ENCODE measurements around the gene GLRX5. TPM values are rescaled to one million over a fixed set of nuclear protein-coding genes. Genes with fewer than 3 reads are reported as not detected.

Gene GLRX5
- total RNA-seq, 1 experiment from 2014 or later, result 60.1 TPM

DNA sequence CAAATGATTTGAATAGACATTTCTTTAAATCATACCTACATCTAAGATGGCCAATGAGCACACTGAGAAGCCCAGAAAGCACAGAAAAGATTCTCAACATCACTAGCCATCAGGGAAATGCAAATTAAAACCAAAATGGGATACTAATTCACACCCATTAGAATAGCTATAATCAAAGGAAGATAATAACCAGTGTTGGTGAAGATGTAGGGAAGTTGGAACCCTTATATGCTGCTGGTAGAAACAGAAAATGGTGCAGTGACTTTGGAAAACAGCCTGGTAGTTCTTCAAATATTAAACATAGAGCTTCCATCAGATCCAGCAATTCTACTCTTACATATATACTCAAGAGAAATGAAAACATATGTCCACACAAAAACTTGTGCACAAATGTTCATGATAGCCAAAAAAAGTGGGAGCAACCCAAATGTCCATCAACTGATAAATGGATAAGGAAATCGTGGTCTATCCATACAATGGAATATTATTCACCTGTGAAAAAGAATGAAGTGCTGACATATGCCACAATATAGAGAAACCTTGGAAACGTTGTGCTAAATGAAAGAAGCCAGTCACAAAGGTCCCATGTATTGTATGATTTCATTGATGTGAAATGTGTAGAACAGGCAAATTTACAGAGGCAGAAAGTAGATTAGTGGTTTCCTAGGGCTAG is 42.8 kb upstream of the GLRX5 start:
- ChIA-PET RAD21 (ENCODE audit: low non-redundant PET in 1 of 2, low total read pairs in 2 of 2, uncharacterized antibody in 2 of 2, unreplicated experiment in 2 of 2) (no interaction called here), CTCF (no interaction called here), POLR2A (no interaction called here)
- no peak overlapping the region for H3K9ac ChIP-seq (ENCODE audit: low read length)
- no peak for DNase-seq (ENCODE audit: low read depth, low spot score)
- TF ChIP-seq POLR2A (IDR thresholded peaks at IDR 0.05; ENCODE audit: borderline replicate concordance, extremely low read depth, insufficient read depth, insufficient read length) (no peak), JUND (IDR thresholded peaks at IDR 0.05) (no peak), CEBPB (IDR thresholded peaks at IDR 0.05; ENCODE audit: low read depth) (no peak), POLR2AphosphoS5 (IDR thresholded peaks at IDR 0.05; ENCODE audit: low read depth, low read length) (no peak), YY1 (IDR thresholded peaks at IDR 0.05; ENCODE audit: extremely low read depth, insufficient replicate concordance, low read depth, low read length) (no peak), TCF7L2 (IDR thresholded peaks at IDR 0.05; ENCODE audit: borderline replicate concordance, extremely low read depth, insufficient read depth, insufficient read length) (no peak), EZH2phosphoT487 (IDR thresholded peaks at IDR 0.05; ENCODE audit: borderline replicate concordance) (no peak), ZFX (IDR thresholded peaks at IDR 0.05) (no peak), SRF (IDR thresholded peaks at IDR 0.05; ENCODE audit: low read depth) (no peak), SIN3A (IDR thresholded peaks at IDR 0.05; ENCODE audit: low read depth) (no peak), FOSL1 (IDR thresholded peaks at IDR 0.05; ENCODE audit: low read depth) (no peak)
- TF ChIP-seq, protein P1, sequence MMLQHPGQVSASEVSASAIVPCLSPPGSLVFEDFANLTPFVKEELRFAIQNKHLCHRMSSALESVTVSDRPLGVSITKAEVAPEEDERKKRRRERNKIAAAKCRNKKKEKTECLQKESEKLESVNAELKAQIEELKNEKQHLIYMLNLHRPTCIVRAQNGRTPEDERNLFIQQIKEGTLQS (IDR thresholded peaks at IDR 0.05), result no peak
- TF ChIP-seq, protein P2, sequence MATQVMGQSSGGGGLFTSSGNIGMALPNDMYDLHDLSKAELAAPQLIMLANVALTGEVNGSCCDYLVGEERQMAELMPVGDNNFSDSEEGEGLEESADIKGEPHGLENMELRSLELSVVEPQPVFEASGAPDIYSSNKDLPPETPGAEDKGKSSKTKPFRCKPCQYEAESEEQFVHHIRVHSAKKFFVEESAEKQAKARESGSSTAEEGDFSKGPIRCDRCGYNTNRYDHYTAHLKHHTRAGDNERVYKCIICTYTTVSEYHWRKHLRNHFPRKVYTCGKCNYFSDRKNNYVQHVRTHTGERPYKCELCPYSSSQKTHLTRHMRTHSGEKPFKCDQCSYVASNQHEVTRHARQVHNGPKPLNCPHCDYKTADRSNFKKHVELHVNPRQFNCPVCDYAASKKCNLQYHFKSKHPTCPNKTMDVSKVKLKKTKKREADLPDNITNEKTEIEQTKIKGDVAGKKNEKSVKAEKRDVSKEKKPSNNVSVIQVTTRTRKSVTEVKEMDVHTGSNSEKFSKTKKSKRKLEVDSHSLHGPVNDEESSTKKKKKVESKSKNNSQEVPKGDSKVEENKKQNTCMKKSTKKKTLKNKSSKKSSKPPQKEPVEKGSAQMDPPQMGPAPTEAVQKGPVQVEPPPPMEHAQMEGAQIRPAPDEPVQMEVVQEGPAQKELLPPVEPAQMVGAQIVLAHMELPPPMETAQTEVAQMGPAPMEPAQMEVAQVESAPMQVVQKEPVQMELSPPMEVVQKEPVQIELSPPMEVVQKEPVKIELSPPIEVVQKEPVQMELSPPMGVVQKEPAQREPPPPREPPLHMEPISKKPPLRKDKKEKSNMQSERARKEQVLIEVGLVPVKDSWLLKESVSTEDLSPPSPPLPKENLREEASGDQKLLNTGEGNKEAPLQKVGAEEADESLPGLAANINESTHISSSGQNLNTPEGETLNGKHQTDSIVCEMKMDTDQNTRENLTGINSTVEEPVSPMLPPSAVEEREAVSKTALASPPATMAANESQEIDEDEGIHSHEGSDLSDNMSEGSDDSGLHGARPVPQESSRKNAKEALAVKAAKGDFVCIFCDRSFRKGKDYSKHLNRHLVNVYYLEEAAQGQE (IDR thresholded peaks at IDR 0.05; ENCODE audit: low read depth), result no peak
- TF ChIP-seq, protein P3, sequence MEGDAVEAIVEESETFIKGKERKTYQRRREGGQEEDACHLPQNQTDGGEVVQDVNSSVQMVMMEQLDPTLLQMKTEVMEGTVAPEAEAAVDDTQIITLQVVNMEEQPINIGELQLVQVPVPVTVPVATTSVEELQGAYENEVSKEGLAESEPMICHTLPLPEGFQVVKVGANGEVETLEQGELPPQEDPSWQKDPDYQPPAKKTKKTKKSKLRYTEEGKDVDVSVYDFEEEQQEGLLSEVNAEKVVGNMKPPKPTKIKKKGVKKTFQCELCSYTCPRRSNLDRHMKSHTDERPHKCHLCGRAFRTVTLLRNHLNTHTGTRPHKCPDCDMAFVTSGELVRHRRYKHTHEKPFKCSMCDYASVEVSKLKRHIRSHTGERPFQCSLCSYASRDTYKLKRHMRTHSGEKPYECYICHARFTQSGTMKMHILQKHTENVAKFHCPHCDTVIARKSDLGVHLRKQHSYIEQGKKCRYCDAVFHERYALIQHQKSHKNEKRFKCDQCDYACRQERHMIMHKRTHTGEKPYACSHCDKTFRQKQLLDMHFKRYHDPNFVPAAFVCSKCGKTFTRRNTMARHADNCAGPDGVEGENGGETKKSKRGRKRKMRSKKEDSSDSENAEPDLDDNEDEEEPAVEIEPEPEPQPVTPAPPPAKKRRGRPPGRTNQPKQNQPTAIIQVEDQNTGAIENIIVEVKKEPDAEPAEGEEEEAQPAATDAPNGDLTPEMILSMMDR (IDR thresholded peaks at IDR 0.05 in 2 of 3, conservative IDR thresholded peaks at IDR 0.05 in 1 of 3; ENCODE audit: borderline replicate concordance in 1 of 3, insufficient read depth in 1 of 3, low read depth in 2 of 3, low read length in 2 of 3), result no peak
- TF ChIP-seq, protein P4, sequence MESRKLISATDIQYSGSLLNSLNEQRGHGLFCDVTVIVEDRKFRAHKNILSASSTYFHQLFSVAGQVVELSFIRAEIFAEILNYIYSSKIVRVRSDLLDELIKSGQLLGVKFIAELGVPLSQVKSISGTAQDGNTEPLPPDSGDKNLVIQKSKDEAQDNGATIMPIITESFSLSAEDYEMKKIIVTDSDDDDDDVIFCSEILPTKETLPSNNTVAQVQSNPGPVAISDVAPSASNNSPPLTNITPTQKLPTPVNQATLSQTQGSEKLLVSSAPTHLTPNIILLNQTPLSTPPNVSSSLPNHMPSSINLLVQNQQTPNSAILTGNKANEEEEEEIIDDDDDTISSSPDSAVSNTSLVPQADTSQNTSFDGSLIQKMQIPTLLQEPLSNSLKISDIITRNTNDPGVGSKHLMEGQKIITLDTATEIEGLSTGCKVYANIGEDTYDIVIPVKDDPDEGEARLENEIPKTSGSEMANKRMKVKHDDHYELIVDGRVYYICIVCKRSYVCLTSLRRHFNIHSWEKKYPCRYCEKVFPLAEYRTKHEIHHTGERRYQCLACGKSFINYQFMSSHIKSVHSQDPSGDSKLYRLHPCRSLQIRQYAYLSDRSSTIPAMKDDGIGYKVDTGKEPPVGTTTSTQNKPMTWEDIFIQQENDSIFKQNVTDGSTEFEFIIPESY (IDR thresholded peaks at IDR 0.05; ENCODE audit: extremely low read depth, insufficient replicate concordance, low read length), result no peak
- TF ChIP-seq, protein P5, sequence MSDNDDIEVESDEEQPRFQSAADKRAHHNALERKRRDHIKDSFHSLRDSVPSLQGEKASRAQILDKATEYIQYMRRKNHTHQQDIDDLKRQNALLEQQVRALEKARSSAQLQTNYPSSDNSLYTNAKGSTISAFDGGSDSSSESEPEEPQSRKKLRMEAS (IDR thresholded peaks at IDR 0.05), result no peak
- BruUV-seq (replicated peaks), result no TSS peak
- H3K36me3 ChIP-seq (ENCODE audit: control insufficient read depth in 1 of 2, insufficient read depth in 2 of 2, low read length in 2 of 2), result no peaks in the 10 kb centered on the region
- intact Hi-C loops (cut with micrococcal nuclease), result no loop called here
- H3K27me3 ChIP-seq (ENCODE audit: insufficient read depth, low read length), result no peaks in the 10 kb centered on the region
- no peaks in the 10 kb centered on the region for H3K9me3 ChIP-seq (ENCODE audit: control insufficient read depth in 1 of 2, insufficient read depth in 1 of 2, low read depth in 1 of 2, low read length in 2 of 2)
- ATAC-seq, result no peak
- no peaks in the 10 kb centered on the region for H3K79me2 ChIP-seq (ENCODE audit: insufficient read depth, low read length)
- H3K9me2 ChIP-seq (ENCODE audit: insufficient read depth), result no peaks in the 10 kb centered on the region
- no peak overlapping the region for H2AFZ ChIP-seq (ENCODE audit: low read depth, low read length, poor library complexity, severe bottlenecking)
- H3K4me1 ChIP-seq (ENCODE audit: control insufficient read depth in 1 of 2, insufficient read depth in 2 of 2, low read length in 2 of 2), result peaks cover 0 to 10% of the 10 kb centered on the region in 2 experiments; a peak in 1 of 4 replicates
- no peak overlapping the region for H3K4me3 ChIP-seq (replicated peaks in 1 of 2; ENCODE audit: low read depth in 1 of 2, low read length in 2 of 2)
- no peak overlapping the region for H3K27ac ChIP-seq (ENCODE audit: low read depth, low read length)
- H3K4me2 ChIP-seq (ENCODE audit: low read length), result no peak overlapping the region
- no peaks in the 10 kb centered on the region for H4K20me1 ChIP-seq (ENCODE audit: insufficient read depth)
